ENCODE data around the gene ZIK1. TPM values are rescaled to one million over a fixed set of nuclear protein-coding genes. Genes with fewer than 3 reads are reported as not detected.

Gene ZIK1
- total RNA-seq, 6 donors from 2014 or later: 0.78 to 3.3 (median 2.6) TPM

DNA sequence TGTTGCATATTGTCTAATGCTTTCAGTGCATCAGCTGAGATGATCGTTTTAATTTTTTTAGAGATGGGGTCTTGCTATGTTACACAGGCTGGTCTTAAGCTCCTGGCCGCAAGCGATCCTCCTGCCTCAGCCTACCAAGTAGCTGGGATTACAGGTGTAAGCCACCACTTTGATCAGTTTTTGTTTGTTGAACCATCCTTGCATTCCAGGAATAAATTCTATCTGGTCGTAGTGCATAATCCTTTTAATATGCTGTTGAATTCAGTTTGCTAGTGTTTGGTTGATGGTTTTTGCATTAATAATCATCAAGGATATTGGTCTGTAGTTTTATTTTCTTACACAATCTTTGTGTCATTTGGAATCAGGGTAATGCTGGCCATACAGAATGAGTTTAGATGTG is 53.4 kb downstream of the ZIK1 start:
- WGBS, 2 donors: 87 to 94% methylated on average over 4 of the region's 4 CpGs
- Histone ChIP-seq H3K27ac (no peak overlapping the region), H3K27me3 (no peaks in the 10 kb centered on the region), H3K36me3 (peaks cover 35 to 81% (median 60%) of the 10 kb centered on the region in 4 donors), H3K4me1 (peaks cover 7 to 18% (median 9%) of the 10 kb centered on the region in 4 donors), H3K9me3 (peaks cover 60 to 70% (median 61%) of the 10 kb centered on the region in 4 donors), H3K4me3 (no peak overlapping the region)
- ATAC-seq (ENCODE audit: low FRiP score in 2 of 2): no peak
- DNase-seq: no peak
- TF ChIP-seq EP300 (IDR thresholded peaks at IDR 0.05) (no peak), POLR2AphosphoS5 (IDR thresholded peaks at IDR 0.05) (no peak), POLR2A (IDR thresholded peaks at IDR 0.05) (no peak), CTCF (IDR thresholded peaks at IDR 0.05) (no peak)

GRCh38 chr19:57641715-57642234 is 57.8 kb downstream of the ZIK1 start:
- no peak for ATAC-seq (ENCODE audit: low FRiP score in 2 of 2)
- H3K4me1 ChIP-seq: no peaks in the 10 kb centered on the region
- peaks cover 67 to 76% (median 70%) of the 10 kb centered on the region in 4 donors for H3K9me3 ChIP-seq
- no peak for TF ChIP-seq EP300 (IDR thresholded peaks at IDR 0.05)
- no peak for TF ChIP-seq POLR2A (IDR thresholded peaks at IDR 0.05)
- TF ChIP-seq POLR2AphosphoS5 (IDR thresholded peaks at IDR 0.05): no peak
- TF ChIP-seq CTCF (IDR thresholded peaks at IDR 0.05): no peak
- no peak for DNase-seq
- no peak overlapping the region for H3K4me3 ChIP-seq
- no peaks in the 10 kb centered on the region for H3K27me3 ChIP-seq
- no peak overlapping the region for H3K27ac ChIP-seq
- peaks cover 22 to 69% (median 46%) of the 10 kb centered on the region in 4 donors for H3K36me3 ChIP-seq
- 94 to 96% methylated on average over 4 of the region's 4 CpGs for WGBS, 2 donors

DNA sequence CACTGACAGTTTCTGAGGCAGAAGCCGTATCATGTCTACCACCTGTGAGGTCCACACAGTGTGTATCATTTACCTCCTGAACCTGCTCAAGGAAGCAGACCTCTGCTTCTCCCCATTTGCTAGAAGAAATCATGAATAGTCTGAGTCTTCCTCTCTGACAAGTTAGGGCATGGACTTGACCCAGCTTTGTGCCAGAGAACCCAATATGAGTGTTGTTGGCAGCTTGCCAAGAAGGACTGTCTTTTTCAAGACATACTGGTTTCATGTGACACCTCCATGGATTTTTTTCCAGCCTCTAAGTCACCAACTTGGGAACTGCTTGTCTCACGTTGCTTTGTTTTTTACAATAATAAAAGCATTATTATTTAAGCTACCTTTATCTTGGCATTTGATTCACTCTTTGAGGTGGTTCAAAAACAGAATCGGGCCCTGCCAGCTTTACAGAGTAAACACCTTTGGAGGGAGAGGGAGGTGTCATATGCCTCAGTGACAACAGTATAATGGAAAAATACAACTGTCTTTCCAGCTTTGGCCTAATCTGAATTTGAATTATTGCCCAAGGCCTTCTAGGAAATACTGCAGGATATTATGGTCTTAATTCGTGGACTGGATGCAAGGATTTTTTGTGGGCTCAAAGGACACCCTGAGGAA is 58.6 kb downstream of the ZIK1 start:
- peaks cover 22 to 61% (median 39%) of the 10 kb centered on the region in 4 donors for H3K36me3 ChIP-seq
- no peaks in the 10 kb centered on the region for H3K4me1 ChIP-seq
- peaks cover 60 to 69% (median 63%) of the 10 kb centered on the region in 4 donors for H3K9me3 ChIP-seq
- no peaks in the 10 kb centered on the region for H3K27me3 ChIP-seq
- no peak overlapping the region for H3K4me3 ChIP-seq
- H3K27ac ChIP-seq: no peak overlapping the region
- no peak for DNase-seq
- no peak for TF ChIP-seq CTCF (IDR thresholded peaks at IDR 0.05)
- no peak for TF ChIP-seq POLR2AphosphoS5 (IDR thresholded peaks at IDR 0.05)
- TF ChIP-seq EP300 (IDR thresholded peaks at IDR 0.05): no peak
- TF ChIP-seq POLR2A (IDR thresholded peaks at IDR 0.05): no peak
- ATAC-seq (ENCODE audit: low FRiP score in 2 of 2): no peak
- 85 to 97% methylated on average over 4 of the region's 4 CpGs for WGBS, 2 donors

Other genes starting within 250 kb of the ZIK1 start
- gene ZNF304, start 232.9 kb upstream of the ZIK1 start, total RNA-seq: 1 to 10 TPM; 2.1 to 8.8 (median 7.3) TPM
- 10 to 100 TPM in 4 of 6 donors, 1 to 10 TPM in 2; 6.2 to 29.3 (median 12.8) TPM for gene TRAPPC2B, start 220.6 kb upstream of the ZIK1 start, total RNA-seq
- 1 to 10 TPM in 5 of 6 donors, under 1 TPM in 1; 0.89 to 9.4 (median 3.2) TPM for gene ZNF547, start 220.6 kb upstream of the ZIK1 start, total RNA-seq
- 10 to 100 TPM; 12.6 to 23.9 (median 17.0) TPM for gene ZNF548, start 194.3 kb upstream of the ZIK1 start, total RNA-seq
- 10 to 100 TPM in 4 of 6 donors, 1 to 10 TPM in 2; 6.9 to 17.8 (median 11.3) TPM for gene ZNF17, start 173.0 kb upstream of the ZIK1 start, total RNA-seq
- 10 to 100 TPM in 2 of 6 donors, 1 to 10 TPM in 4; 6.9 to 16.1 (median 9.0) TPM for gene ZNF749, start 148.8 kb upstream of the ZIK1 start, total RNA-seq
- 1 to 10 TPM in 1 of 6 donors, under 1 TPM in 4, not detected in 1; 0.17 to 2.1 (median 0.91) TPM for gene VN1R1, start 127.0 kb upstream of the ZIK1 start, total RNA-seq
- gene ZNF772, start 106.6 kb upstream of the ZIK1 start, total RNA-seq: 10 to 100 TPM in 1 of 6 donors, 1 to 10 TPM in 5; 4.3 to 17.3 (median 6.8) TPM
- gene ZNF419, start 96.4 kb upstream of the ZIK1 start, total RNA-seq: 10 to 100 TPM in 3 of 6 donors, 1 to 10 TPM in 3; 7.0 to 20.4 (median 9.7) TPM
- 10 to 100 TPM in 2 of 6 donors, 1 to 10 TPM in 4; 5.0 to 12.5 (median 8.0) TPM for gene ZNF773, start 84.2 kb upstream of the ZIK1 start, total RNA-seq
- 1 to 10 TPM; 1.8 to 8.4 (median 5.4) TPM for gene ZNF549, start 56.8 kb upstream of the ZIK1 start, total RNA-seq
- 10 to 100 TPM in 1 of 6 donors, 1 to 10 TPM in 5; 4.3 to 11.1 (median 7.4) TPM for gene ZNF550, start 24.3 kb upstream of the ZIK1 start, total RNA-seq
- 1 to 10 TPM in 5 of 6 donors, under 1 TPM in 1; 0.55 to 6.1 (median 3.6) TPM for gene ZNF416, start 5.2 kb upstream of the ZIK1 start, total RNA-seq
- gene ZNF530, start 15.7 kb downstream of the ZIK1 start, total RNA-seq: 1 to 10 TPM; 1.7 to 7.3 (median 3.0) TPM
- gene ZNF134, start 30.1 kb downstream of the ZIK1 start, total RNA-seq: 10 to 100 TPM; 11.5 to 18.5 (median 16.1) TPM
- gene ZNF211, start 49.0 kb downstream of the ZIK1 start, total RNA-seq: 10 to 100 TPM in 3 of 6 donors, 1 to 10 TPM in 3; 7.1 to 16.4 (median 11.0) TPM
- under 1 TPM in 2 of 6 donors, not detected in 4; 0.17 to 0.49 TPM for gene ZSCAN4, start 84.8 kb downstream of the ZIK1 start, total RNA-seq
- 10 to 100 TPM in 2 of 6 donors, 1 to 10 TPM in 4; 4.3 to 15.4 (median 7.0) TPM for gene ZNF551, start 97.8 kb downstream of the ZIK1 start, total RNA-seq
- gene ZNF154, start 125.1 kb downstream of the ZIK1 start, total RNA-seq: 1 to 10 TPM; 1.4 to 7.3 (median 2.4) TPM
- 10 to 100 TPM in 1 of 6 donors, 1 to 10 TPM in 5; 1.8 to 15.7 (median 7.2) TPM for gene ZNF671, start 143.5 kb downstream of the ZIK1 start, total RNA-seq
- gene ZNF776, start 162.7 kb downstream of the ZIK1 start, total RNA-seq: 10 to 100 TPM in 5 of 6 donors, 1 to 10 TPM in 1; 9.7 to 83.8 (median 13.3) TPM
- gene ZNF586, start 185.5 kb downstream of the ZIK1 start, total RNA-seq: 10 to 100 TPM; 13.2 to 30.4 (median 19.6) TPM
- gene ZNF552, start 230.8 kb downstream of the ZIK1 start, total RNA-seq: 10 to 100 TPM; 12.1 to 68.1 (median 21.0) TPM
- gene ZNF587B, start 246.2 kb downstream of the ZIK1 start, total RNA-seq: 10 to 100 TPM; 10.2 to 32.5 (median 16.4) TPM